SK-N-SH treated with all-trans-retinoic acid at 6 μM for 48 hours (cell line): ENCODE data around the gene MYOM3.

Experiments
- ATAC-seq: fragments of 200-7000 bp; cut with Tn5 transposase; 3 replicates; pipeline ENCODE4 v1.9.1; 2020; ENCODE audit warnings: mild to moderate bottlenecking, moderate library complexity
- ARNTL ChIP-seq: fragments of 450-650 bp; formaldehyde crosslinking; IDR thresholded peaks from 2 replicates; pipeline ENCODE4 v1.5.0; 2020; ENCODE audit warnings: low read depth, mild to moderate bottlenecking, moderate library complexity, borderline replicate concordance
- BACH2 ChIP-seq: fragments of 250-450 bp; sonication (Bioruptor Pico); IDR thresholded peaks from 2 replicates; pipeline ENCODE4 v1.9.0; 2021; ENCODE audit warnings: mild to moderate bottlenecking, borderline replicate concordance
- ESRRG ChIP-seq: fragments of 250-450 bp; sonication (Bioruptor Pico); IDR thresholded peaks from 2 replicates; pipeline ENCODE4 v1.6.1; 2021; ENCODE audit warnings: mild to moderate bottlenecking
- GLIS3 ChIP-seq: fragments of 250-450 bp; sonication (Bioruptor Pico); IDR thresholded peaks from 2 replicates; pipeline ENCODE4 v1.5.0; 2020; ENCODE audit warnings: mild to moderate bottlenecking, moderate library complexity
- ISL1 ChIP-seq: fragments of 250-450 bp; sonication (Bioruptor Pico); IDR thresholded peaks from 2 replicates; pipeline ENCODE4 v2.1.2; 2022; ENCODE audit warnings: mild to moderate bottlenecking, moderate library complexity
- OSR1 ChIP-seq: fragments of 250-450 bp; sonication (Bioruptor Pico); IDR thresholded peaks from 2 replicates; pipeline ENCODE4 v1.8.0; 2022; ENCODE audit warnings: moderate library complexity, mild to moderate bottlenecking, inconsistent platforms
- PPARA ChIP-seq: fragments of 250-450 bp; sonication (Bioruptor Pico); IDR thresholded peaks from 2 replicates; pipeline ENCODE4 v1.5.0; 2020; ENCODE audit warnings: mild to moderate bottlenecking, borderline replicate concordance
- RARB ChIP-seq: fragments of 250-450 bp; sonication (Bioruptor Pico); IDR thresholded peaks from 2 replicates; pipeline ENCODE4 v1.8.0; 2021; ENCODE audit warnings: mild to moderate bottlenecking, moderate library complexity
- SNAI2 ChIP-seq: fragments of 250-450 bp; sonication (Bioruptor Pico); IDR thresholded peaks from 2 replicates; pipeline ENCODE4 v1.5.0; 2020; ENCODE audit warnings: mild to moderate bottlenecking, moderate library complexity
- TCF4 ChIP-seq: fragments of 250-450 bp; sonication (Bioruptor Pico); IDR thresholded peaks from 2 replicates; pipeline ENCODE4 v1.8.0; 2021; ENCODE audit warnings: mild to moderate bottlenecking, moderate library complexity, borderline replicate concordance
- TOX ChIP-seq: fragments of 250-450 bp; sonication (Bioruptor Pico); IDR thresholded peaks from 2 replicates; pipeline ENCODE4 v1.8.0; 2021; ENCODE audit warnings: mild to moderate bottlenecking, moderate library complexity, borderline replicate concordance
- ZC3H10 ChIP-seq: fragments of 250-450 bp; sonication (Bioruptor Pico); IDR thresholded peaks from 2 replicates; pipeline ENCODE4 v1.5.1; 2021; ENCODE audit warnings: mild to moderate bottlenecking, moderate library complexity
- ZFP3 ChIP-seq: fragments of 250-450 bp; sonication (Bioruptor Pico); IDR thresholded peaks from 2 replicates; pipeline ENCODE4 v1.5.0; 2020; ENCODE audit warnings: mild to moderate bottlenecking, moderate library complexity
- ZFP30 ChIP-seq: fragments of 450-650 bp; formaldehyde crosslinking; IDR thresholded peaks from 2 replicates; pipeline ENCODE4 v1.5.0; 2022; ENCODE audit warnings: mild to moderate bottlenecking, moderate library complexity
- ZNF70 ChIP-seq: fragments of 450-650 bp; formaldehyde crosslinking; IDR thresholded peaks from 2 replicates; pipeline ENCODE4 v1.5.0; 2020; ENCODE audit warnings: mild to moderate bottlenecking, moderate library complexity
- TF ChIP-seq, protein P1 (sequence below): fragments of 250-450 bp; sonication (Bioruptor Pico); IDR thresholded peaks from 2 replicates; pipeline ENCODE4 v1.5.1; 2021; ENCODE audit warnings: mild to moderate bottlenecking, moderate library complexity
- TF ChIP-seq, protein P2 (sequence below): fragments of 250-450 bp; sonication (Bioruptor Pico); IDR thresholded peaks from 2 replicates; pipeline ENCODE4 v1.5.1; 2020; ENCODE audit warnings: low read depth, mild to moderate bottlenecking, moderate library complexity
- TF ChIP-seq, protein P3 (sequence below): fragments of 250-450 bp; sonication (Bioruptor Pico); IDR thresholded peaks from 2 replicates; pipeline ENCODE4 v1.5.0; 2020; ENCODE audit warnings: mild to moderate bottlenecking, moderate library complexity
- TF ChIP-seq, protein P4 (sequence below): fragments of 250-450 bp; sonication (Bioruptor Pico); IDR thresholded peaks from 2 replicates; pipeline ENCODE4 v1.8.0; 2021; ENCODE audit warnings: low read depth, mild to moderate bottlenecking, moderate library complexity, borderline replicate concordance
- TF ChIP-seq, protein P5 (sequence below): fragments of 250-450 bp; sonication (Bioruptor Pico); IDR thresholded peaks from 2 replicates; pipeline ENCODE4 v1.8.0; 2020; ENCODE audit warnings: mild to moderate bottlenecking, moderate library complexity, borderline replicate concordance

Gene MYOM3

DNA sequence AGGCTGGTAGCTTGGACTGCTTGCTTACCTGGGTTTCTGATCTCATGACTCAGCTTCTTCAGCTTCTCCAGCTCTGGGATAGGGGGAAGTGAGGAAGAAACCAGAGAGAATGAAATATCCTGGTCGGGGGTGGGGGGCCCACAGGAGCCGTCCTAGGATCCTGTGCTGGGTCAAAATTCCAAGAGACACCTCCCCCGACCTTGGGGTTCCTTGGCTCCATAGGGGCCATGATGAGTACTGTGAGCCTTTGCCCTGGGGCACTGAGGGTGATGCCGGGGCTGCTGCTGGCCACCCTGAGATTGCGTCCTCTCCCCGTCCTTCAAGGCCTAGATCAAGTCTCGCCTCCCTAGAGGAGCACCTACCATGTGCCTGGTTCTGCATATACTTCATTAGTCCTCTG is 40.0 kb downstream of the MYOM3 start:
- TF ChIP-seq, protein P1, sequence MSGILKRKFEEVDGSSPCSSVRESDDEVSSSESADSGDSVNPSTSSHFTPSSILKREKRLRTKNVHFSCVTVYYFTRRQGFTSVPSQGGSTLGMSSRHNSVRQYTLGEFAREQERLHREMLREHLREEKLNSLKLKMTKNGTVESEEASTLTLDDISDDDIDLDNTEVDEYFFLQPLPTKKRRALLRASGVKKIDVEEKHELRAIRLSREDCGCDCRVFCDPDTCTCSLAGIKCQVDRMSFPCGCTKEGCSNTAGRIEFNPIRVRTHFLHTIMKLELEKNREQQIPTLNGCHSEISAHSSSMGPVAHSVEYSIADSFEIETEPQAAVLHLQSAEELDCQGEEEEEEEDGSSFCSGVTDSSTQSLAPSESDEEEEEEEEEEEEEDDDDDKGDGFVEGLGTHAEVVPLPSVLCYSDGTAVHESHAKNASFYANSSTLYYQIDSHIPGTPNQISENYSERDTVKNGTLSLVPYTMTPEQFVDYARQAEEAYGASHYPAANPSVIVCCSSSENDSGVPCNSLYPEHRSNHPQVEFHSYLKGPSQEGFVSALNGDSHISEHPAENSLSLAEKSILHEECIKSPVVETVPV (CRISPR knock-in tag), result no peak
- no peak for TF ChIP-seq ARNTL
- no peak for TF ChIP-seq SNAI2 (CRISPR knock-in tag)
- TF ChIP-seq PPARA (CRISPR knock-in tag), result no peak
- no peak for TF ChIP-seq OSR1 (CRISPR knock-in tag)
- TF ChIP-seq ZC3H10 (CRISPR knock-in tag), result no peak
- TF ChIP-seq, protein P2, sequence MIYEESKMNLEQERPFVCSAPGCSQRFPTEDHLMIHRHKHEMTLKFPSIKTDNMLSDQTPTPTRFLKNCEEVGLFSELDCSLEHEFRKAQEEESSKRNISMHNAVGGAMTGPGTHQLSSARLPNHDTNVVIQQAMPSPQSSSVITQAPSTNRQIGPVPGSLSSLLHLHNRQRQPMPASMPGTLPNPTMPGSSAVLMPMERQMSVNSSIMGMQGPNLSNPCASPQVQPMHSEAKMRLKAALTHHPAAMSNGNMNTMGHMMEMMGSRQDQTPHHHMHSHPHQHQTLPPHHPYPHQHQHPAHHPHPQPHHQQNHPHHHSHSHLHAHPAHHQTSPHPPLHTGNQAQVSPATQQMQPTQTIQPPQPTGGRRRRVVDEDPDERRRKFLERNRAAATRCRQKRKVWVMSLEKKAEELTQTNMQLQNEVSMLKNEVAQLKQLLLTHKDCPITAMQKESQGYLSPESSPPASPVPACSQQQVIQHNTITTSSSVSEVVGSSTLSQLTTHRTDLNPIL, result no peak
- TF ChIP-seq ZFP3 (CRISPR knock-in tag), result no peak
- TF ChIP-seq ESRRG, result no peak
- TF ChIP-seq GLIS3 (CRISPR knock-in tag), result no peak
- TF ChIP-seq BACH2 (CRISPR knock-in tag), result no peak
- TF ChIP-seq TOX, result no peak
- TF ChIP-seq, protein P3, sequence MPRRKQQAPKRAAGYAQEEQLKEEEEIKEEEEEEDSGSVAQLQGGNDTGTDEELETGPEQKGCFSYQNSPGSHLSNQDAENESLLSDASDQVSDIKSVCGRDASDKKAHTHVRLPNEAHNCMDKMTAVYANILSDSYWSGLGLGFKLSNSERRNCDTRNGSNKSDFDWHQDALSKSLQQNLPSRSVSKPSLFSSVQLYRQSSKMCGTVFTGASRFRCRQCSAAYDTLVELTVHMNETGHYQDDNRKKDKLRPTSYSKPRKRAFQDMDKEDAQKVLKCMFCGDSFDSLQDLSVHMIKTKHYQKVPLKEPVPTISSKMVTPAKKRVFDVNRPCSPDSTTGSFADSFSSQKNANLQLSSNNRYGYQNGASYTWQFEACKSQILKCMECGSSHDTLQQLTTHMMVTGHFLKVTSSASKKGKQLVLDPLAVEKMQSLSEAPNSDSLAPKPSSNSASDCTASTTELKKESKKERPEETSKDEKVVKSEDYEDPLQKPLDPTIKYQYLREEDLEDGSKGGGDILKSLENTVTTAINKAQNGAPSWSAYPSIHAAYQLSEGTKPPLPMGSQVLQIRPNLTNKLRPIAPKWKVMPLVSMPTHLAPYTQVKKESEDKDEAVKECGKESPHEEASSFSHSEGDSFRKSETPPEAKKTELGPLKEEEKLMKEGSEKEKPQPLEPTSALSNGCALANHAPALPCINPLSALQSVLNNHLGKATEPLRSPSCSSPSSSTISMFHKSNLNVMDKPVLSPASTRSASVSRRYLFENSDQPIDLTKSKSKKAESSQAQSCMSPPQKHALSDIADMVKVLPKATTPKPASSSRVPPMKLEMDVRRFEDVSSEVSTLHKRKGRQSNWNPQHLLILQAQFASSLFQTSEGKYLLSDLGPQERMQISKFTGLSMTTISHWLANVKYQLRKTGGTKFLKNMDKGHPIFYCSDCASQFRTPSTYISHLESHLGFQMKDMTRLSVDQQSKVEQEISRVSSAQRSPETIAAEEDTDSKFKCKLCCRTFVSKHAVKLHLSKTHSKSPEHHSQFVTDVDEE (CRISPR knock-in tag), result no peak
- no peak for TF ChIP-seq ZNF70 (CRISPR knock-in tag)
- TF ChIP-seq, protein P4, sequence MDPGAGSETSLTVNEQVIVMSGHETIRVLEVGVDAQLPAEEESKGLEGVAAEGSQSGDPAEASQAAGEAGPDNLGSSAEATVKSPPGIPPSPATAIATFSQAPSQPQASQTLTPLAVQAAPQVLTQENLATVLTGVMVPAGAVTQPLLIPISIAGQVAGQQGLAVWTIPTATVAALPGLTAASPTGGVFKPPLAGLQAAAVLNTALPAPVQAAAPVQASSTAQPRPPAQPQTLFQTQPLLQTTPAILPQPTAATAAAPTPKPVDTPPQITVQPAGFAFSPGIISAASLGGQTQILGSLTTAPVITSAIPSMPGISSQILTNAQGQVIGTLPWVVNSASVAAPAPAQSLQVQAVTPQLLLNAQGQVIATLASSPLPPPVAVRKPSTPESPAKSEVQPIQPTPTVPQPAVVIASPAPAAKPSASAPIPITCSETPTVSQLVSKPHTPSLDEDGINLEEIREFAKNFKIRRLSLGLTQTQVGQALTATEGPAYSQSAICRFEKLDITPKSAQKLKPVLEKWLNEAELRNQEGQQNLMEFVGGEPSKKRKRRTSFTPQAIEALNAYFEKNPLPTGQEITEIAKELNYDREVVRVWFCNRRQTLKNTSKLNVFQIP (CRISPR knock-in tag), result no peak
- no peak for TF ChIP-seq TCF4 (CRISPR knock-in tag)
- no peak for TF ChIP-seq ISL1
- TF ChIP-seq, protein P5, sequence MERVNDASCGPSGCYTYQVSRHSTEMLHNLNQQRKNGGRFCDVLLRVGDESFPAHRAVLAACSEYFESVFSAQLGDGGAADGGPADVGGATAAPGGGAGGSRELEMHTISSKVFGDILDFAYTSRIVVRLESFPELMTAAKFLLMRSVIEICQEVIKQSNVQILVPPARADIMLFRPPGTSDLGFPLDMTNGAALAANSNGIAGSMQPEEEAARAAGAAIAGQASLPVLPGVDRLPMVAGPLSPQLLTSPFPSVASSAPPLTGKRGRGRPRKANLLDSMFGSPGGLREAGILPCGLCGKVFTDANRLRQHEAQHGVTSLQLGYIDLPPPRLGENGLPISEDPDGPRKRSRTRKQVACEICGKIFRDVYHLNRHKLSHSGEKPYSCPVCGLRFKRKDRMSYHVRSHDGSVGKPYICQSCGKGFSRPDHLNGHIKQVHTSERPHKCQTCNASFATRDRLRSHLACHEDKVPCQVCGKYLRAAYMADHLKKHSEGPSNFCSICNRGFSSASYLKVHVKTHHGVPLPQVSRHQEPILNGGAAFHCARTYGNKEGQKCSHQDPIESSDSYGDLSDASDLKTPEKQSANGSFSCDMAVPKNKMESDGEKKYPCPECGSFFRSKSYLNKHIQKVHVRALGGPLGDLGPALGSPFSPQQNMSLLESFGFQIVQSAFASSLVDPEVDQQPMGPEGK (CRISPR knock-in tag), result no peak
- no peak for ATAC-seq

DNA sequence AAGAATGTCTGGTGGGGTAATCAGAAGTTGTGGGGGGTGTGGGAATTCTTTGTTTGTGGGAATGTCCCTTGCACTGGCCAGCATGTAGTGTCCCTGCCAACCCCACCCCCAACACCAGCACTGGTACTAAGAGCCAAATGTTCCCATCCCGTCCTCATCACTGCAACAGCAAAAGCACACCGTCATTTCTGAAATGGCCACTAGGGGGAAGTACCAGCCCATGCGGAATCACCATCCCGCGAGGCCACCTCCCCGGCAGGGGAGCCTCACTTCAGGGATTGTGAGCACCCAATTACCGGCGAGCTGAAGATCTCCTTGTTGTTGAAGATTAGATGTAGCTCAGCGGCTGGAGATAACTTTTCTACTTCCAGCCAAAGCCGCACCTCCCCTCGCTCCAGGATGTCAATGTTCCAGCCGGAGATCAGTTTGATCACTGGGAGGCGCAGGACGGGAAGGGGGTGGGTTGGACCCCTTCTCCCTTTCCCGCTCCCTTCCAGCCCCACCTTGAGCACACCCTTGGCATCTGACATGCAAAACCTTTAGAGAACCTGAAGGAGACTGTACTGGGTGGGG is 41.0 kb downstream of the MYOM3 start:
- TF ChIP-seq RARB (CRISPR knock-in tag), result no peak
- TF ChIP-seq, protein P4 (CRISPR knock-in tag), result no peak
- no peak for TF ChIP-seq TCF4 (CRISPR knock-in tag)
- TF ChIP-seq, protein P2, result no peak
- TF ChIP-seq, protein P3 (CRISPR knock-in tag), result no peak
- no peak for TF ChIP-seq ZFP30 (CRISPR knock-in tag)
- ATAC-seq, result peak; percentile 98
